ENCODE results near the gene ADCY3.

GRCh38 chr2:24814516-24814915 is 105.5 kb downstream of the ADCY3 start:
- TF ChIP-seq CTCF (IDR thresholded peaks at IDR 0.05) (no peak), POLR2A (IDR thresholded peaks at IDR 0.05) (no peak)

Data from breast epithelium (tissue), 3 donors.